GM21447 (cell line): Measurements from ENCODE around the gene TRIM3.

Experiments used
- ATAC-seq: cut with Tn5 transposase; IDR thresholded peaks from one replicate; pipeline ENCODE4 v1.9.1; 2021; ENCODE audit not compliant: unreplicated experiment

The TRIM3 gene

DNA sequence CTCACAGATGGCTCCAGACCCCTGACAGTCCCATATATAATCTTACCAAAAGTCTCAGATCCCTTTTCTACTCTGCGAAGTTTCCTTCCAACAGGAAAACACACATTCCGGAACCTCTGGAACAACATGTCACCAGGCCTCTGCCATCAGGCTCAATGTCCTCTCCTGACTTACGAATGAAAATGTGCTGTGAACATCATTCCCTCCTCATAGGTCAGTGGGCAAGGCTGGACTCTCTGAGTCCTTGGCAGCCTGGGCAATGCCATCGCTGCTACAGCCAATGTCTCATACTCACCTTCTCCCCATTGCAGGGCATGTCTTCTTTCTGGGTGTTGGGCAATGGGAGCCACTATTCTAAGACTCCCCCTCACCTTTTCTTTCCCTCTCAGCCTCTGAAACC is 31.3 kb downstream of the TRIM3 start:
- no peak for ATAC-seq

DNA sequence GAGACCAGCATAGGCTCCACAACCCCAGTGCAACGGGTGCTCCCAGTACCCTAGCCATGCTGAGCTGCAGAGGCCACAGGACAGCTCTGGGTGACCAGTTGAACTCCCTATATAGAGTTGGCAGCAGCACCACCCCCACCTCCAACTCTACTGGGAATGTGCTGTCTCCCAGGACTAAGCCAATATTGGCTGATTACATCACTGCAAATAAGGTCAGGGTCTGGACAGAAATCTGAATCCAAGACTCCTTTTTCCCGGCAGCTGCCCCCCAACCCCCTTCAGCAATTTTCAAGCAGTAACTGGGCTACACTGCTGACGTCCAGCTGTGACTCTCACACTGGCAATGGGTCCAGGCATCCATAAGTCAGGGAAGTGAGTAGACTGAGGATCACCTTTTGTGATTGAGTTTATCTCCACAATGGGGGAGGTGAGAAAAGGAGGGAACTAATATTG is 32.8 kb downstream of the TRIM3 start, which contains the start of gene HPX:
HPX (minus strand) TSS at position 82 of the 453 bp plus-strand sequence; CDS start at position 58, 24 bp downstream.
- ATAC-seq, result no peak

GRCh38 chr11:6438979-6439571 is 34.7 kb downstream of the TRIM3 start:
- no peak for ATAC-seq

DNA sequence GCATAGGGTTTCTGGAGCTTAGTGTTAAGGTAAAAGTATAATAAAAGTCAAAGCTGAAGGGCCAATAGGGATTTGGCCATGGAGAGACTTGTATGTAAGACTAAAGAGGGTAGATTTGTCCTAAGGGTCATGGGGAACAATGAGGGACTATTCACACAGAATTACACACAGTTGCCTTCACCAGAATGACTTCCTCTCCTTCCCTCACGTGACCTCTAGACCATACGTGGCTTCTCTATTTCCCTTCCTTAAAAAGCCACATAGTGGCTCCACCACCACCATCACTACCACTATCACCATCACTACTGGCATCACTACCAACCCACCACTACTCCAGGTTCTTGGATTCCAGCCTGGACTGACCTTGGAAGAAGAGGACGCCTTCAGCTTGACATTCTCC is 35.7 kb downstream of the TRIM3 start:
- ATAC-seq, result no peak

GRCh38 chr11:6437423-6437822 is 36.3 kb downstream of the TRIM3 start:
- no peak for ATAC-seq

DNA sequence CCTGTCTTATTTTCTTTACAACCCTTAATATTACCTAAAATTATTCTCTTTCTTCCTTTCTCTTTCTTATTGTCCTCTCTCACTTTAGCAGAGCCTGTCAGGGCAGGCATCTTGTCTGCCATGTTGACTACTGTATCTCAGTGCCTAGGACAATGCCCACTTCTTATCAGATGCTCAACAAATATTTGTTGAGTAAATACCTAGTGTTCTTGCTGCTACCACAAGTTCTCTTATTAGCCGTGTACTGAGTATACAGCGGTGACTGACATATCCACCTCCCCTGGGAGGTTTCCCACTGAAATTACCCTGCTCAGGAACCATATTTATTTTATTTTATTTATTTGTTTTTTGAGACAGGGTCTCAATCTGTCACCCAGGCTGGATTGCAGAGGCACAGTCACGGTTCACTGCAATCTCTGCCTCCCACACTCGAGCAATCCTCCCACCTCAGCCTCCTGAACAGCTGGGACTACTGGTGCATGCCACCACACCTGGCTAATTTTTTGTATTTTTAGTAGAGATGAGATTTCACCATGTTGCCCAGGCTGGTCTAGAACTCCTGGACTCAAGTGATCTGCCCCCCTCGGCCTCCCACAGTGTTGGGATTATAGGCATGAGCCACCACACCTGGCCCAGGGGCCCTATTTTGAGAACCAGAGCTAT is 39.6 kb downstream of the TRIM3 start:
- peak; percentile 44 for ATAC-seq

- no peak for ATAC-seq
Observed at GRCh38 chr11:6431861-6432260, 41.9 kb downstream of the TRIM3 start.

DNA sequence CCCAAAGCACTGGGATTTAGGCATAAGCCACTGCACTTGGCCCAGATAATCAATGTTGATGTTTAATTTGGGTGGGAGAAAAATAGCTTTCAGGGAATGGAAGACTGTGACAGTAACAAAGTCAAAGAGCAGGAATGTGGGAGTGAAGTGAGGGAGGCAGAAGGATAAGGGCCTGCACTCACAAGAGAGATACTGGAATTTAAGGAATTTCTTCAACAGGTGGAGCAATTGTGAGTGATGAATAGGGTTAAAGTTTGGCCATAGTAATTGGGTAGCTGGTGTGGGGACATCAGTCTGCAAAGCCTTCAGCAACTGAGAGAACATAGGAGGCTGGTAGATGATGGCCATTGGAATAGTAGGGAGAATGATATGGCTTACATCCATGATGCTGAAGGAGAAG is 46.2 kb downstream of the TRIM3 start:
- ATAC-seq, result no peak

- no peak for ATAC-seq
Observed at GRCh38 chr11:6420677-6421076, 53.1 kb downstream of the TRIM3 start.

- ATAC-seq, result no peak
Observed at GRCh38 chr11:6419009-6419631, 54.6 kb downstream of the TRIM3 start, which contains the start of gene APBB1. Gene APBB1 (minus strand): TSS chr11:6419094. CDS start chr11:6411347, 7,747 bp downstream.

GRCh38 chr11:6418557-6419008 is 55.2 kb downstream of the TRIM3 start:
- ATAC-seq, result no peak

- no peak for ATAC-seq
Observed at GRCh38 chr11:6417907-6418556, 55.7 kb downstream of the TRIM3 start.

DNA sequence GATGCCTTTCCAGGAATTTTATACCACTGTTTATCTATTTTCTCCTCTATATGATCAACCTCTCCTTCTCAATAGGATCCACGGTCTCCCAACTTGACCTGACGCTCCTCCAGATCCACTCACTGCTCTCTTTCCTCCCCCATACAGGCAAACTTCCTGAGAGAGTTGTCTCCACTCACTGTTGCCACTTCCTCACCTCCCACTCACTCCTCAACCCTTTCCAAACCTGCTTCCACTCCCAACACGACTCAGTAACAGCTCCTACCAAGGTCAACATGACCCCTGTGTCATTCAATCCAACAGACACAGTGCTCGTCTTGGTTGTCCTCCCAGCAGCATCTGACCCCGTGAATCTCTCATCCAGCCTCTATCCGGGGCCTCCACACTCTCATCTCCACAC is 57.9 kb downstream of the TRIM3 start:
- no peak for ATAC-seq

GRCh38 chr11:6414874-6415328 is 58.8 kb downstream of the TRIM3 start:
- peak; percentile 46 for ATAC-seq

DNA sequence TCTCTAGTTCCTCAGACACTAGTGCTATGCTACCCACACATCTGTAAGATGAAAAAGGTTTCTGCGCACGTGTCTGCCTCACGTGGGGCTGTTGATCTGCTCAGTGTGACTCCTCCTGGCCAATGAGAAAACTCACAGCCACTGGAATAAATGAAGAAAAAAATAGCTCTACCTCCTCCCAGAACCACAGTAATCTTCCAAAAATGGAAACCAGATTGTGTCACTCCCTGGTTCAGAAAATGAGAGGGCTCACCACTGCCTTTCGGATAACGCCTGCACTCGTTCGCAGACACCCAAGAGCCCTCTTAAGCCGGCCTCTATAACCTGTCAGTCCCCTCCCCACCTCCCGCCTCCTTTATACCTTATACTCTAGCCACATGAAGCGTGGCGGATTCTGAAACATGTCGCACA is 59.9 kb downstream of the TRIM3 start:
- ATAC-seq, result no peak

DNA sequence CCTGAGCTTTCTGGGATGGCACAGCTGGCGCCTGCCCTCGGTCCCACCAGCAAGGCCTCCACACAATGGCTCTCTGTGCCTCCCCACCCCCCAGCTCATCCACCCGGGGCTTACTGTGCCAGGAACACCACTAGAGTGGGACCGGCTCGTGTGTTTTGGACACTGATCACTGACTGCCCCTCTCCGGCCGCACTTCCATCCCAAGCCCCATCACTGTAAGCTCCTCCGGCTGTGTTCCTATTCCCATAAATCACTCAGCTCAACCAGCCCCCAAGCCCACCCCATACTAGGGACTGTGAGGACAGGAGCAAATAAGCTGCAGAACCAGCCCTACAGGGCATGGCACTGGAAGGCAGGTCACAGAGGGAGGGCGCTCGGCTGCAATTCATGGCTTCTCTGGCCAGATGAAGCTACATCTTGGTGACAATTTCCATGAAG is 62.1 kb downstream of the TRIM3 start:
- no peak for ATAC-seq

DNA sequence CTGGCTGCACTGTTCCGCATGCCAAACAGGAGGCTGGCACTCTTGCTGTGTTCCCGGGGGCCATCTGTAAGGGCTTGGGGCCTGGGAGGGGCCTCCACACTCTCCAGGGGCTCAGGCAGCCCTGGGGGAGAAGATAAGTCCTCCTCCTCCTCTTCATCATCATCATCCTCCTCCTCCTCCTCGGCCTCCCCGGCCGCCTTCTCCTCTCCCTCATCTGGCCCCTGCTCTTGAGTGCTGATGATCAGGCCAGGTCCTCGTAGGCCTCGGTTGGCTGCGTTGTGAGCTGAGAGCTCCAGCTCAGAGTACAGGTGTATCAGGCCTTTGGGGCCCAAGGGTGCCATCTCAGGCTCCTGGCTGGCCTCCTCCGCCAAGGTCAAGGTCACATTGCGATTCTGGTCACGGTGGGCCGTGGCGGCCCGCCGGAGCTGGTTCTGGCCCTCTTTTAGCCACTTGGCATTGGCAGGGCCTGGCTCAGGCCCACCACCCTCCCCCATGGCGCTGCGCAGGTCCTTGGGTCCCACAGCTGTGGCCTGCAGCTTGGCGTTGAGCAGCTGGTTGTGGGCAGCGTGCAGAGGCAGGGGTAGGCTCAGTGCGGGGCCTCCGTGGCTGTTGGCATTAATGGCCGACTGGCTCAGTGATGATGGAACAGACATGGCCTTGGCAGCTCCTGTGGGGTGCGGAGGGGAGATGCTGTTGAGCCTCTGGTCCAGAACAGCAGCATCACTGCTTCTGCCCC is 62.9 kb downstream of the TRIM3 start:
- ATAC-seq, result no peak

DNA sequence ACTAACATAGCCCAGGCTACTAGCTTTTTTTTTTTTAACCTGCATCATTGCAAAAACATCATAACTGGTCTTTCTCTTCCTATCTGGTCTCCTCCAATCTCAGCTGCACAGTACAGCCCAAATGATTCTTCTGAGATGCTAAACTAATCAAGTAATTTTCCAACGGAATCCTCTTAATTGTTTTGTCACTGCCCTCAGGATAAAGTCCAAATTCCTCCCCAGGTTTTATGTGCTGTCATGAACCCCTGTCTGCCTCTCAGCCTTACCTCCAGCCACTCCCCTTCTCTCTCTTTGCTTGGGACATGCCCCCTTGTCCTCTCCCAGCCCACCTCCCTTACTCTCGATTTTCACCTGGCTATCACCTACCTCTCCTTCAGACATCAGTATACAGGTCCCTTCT is 67.4 kb downstream of the TRIM3 start:
- no peak for ATAC-seq

- no peak for ATAC-seq
Observed at GRCh38 chr11:6405846-6406245, 67.9 kb downstream of the TRIM3 start.

- ATAC-seq, result no peak
Observed at GRCh38 chr11:6405052-6405667, 68.6 kb downstream of the TRIM3 start.
